Measurements from ENCODE around the gene MYL11. TPM values are rescaled to one million over a fixed set of nuclear protein-coding genes. Genes with fewer than 3 reads are reported as not detected.

The MYL11 gene
- polyA plus RNA-seq, 1 donor from 2014 or later, result not detected

DNA sequence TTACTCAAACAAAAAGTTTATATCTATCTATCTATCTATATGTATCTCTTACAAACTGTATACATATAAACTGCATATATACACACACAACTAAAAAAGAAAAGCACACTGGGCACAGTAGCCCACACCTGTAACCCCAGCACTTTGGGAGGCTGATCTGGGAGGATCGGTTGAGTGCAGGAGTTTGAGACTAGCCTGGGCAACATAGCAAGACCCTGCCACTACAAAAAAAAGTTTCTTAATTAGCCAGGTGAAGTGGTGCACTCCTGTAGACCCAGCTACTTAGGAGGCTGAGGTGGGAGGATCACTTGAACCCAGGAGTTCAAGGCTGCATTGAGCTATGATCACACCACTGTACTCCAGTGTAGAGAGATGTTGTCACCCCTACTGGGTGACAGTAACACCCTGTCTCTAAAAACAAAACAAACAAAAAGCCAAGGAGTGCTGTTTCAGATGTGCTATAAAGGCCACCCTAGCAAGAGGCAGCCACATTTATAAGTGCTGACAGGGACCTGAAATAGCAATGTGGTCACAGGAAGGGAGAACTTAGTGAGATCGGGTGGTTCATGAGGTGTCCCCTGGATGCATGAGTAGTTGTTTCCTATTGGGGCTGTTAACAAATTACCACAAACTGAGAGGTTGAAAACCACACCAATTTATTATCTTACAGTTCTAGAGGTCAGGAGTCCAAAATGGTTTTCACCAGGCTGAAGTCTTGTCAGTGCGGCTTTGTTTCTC, 24.3 kb upstream of the MYL11 start:
- Histone ChIP-seq H3K27me3 (ENCODE audit: insufficient read depth, low read depth, low read length) (no peaks in the 10 kb centered on the region), H3K4me3 (ENCODE audit: low read length) (no peak overlapping the region), H3K36me3 (ENCODE audit: insufficient read depth, low read length) (no peaks in the 10 kb centered on the region), H3K9ac (ENCODE audit: low read length) (no peak overlapping the region), H3K27ac (ENCODE audit: low read length) (no peak overlapping the region), H3K9me2 (ENCODE audit: insufficient read depth, low read length) (no peaks in the 10 kb centered on the region), H3F3A (ENCODE audit: insufficient read depth, low read length, poor library complexity, severe bottlenecking) (no peaks in the 10 kb centered on the region), H3K9me3 (ENCODE audit: low read length) (no peaks in the 10 kb centered on the region), H2AFZ (ENCODE audit: low read depth, low read length) (no peak overlapping the region), H4K20me1 (ENCODE audit: insufficient read depth) (no peaks in the 10 kb centered on the region), H3K79me2 (replicated peaks; ENCODE audit: insufficient read depth, low read length) (peaks cover 17% of the 10 kb centered on the region), H3K4me2 (ENCODE audit: low read length) (no peak overlapping the region)
- TF ChIP-seq POLR2AphosphoS5 (IDR thresholded peaks at IDR 0.05) (no peak), EZH2 (IDR thresholded peaks at IDR 0.05; ENCODE audit: borderline replicate concordance, insufficient read depth, low read length, poor library complexity, severe bottlenecking) (no peak), EP300 (conservative IDR thresholded peaks at IDR 0.05; ENCODE audit: poor library complexity, severe bottlenecking) (no peak), TAF1 (IDR thresholded peaks at IDR 0.05; ENCODE audit: low read depth) (no peak), RAD21 (conservative IDR thresholded peaks at IDR 0.05) (no peak), SMC3 (conservative IDR thresholded peaks at IDR 0.05; ENCODE audit: poor library complexity) (no peak), MXI1 (conservative IDR thresholded peaks at IDR 0.05; ENCODE audit: poor library complexity, severe bottlenecking) (no peak)
- TF ChIP-seq, protein P1, sequence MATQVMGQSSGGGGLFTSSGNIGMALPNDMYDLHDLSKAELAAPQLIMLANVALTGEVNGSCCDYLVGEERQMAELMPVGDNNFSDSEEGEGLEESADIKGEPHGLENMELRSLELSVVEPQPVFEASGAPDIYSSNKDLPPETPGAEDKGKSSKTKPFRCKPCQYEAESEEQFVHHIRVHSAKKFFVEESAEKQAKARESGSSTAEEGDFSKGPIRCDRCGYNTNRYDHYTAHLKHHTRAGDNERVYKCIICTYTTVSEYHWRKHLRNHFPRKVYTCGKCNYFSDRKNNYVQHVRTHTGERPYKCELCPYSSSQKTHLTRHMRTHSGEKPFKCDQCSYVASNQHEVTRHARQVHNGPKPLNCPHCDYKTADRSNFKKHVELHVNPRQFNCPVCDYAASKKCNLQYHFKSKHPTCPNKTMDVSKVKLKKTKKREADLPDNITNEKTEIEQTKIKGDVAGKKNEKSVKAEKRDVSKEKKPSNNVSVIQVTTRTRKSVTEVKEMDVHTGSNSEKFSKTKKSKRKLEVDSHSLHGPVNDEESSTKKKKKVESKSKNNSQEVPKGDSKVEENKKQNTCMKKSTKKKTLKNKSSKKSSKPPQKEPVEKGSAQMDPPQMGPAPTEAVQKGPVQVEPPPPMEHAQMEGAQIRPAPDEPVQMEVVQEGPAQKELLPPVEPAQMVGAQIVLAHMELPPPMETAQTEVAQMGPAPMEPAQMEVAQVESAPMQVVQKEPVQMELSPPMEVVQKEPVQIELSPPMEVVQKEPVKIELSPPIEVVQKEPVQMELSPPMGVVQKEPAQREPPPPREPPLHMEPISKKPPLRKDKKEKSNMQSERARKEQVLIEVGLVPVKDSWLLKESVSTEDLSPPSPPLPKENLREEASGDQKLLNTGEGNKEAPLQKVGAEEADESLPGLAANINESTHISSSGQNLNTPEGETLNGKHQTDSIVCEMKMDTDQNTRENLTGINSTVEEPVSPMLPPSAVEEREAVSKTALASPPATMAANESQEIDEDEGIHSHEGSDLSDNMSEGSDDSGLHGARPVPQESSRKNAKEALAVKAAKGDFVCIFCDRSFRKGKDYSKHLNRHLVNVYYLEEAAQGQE (IDR thresholded peaks at IDR 0.05; ENCODE audit: borderline replicate concordance), result no peak
- TF ChIP-seq, protein P2, sequence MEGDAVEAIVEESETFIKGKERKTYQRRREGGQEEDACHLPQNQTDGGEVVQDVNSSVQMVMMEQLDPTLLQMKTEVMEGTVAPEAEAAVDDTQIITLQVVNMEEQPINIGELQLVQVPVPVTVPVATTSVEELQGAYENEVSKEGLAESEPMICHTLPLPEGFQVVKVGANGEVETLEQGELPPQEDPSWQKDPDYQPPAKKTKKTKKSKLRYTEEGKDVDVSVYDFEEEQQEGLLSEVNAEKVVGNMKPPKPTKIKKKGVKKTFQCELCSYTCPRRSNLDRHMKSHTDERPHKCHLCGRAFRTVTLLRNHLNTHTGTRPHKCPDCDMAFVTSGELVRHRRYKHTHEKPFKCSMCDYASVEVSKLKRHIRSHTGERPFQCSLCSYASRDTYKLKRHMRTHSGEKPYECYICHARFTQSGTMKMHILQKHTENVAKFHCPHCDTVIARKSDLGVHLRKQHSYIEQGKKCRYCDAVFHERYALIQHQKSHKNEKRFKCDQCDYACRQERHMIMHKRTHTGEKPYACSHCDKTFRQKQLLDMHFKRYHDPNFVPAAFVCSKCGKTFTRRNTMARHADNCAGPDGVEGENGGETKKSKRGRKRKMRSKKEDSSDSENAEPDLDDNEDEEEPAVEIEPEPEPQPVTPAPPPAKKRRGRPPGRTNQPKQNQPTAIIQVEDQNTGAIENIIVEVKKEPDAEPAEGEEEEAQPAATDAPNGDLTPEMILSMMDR (IDR thresholded peaks at IDR 0.05; ENCODE audit: poor library complexity, severe bottlenecking), result no peak

DNA sequence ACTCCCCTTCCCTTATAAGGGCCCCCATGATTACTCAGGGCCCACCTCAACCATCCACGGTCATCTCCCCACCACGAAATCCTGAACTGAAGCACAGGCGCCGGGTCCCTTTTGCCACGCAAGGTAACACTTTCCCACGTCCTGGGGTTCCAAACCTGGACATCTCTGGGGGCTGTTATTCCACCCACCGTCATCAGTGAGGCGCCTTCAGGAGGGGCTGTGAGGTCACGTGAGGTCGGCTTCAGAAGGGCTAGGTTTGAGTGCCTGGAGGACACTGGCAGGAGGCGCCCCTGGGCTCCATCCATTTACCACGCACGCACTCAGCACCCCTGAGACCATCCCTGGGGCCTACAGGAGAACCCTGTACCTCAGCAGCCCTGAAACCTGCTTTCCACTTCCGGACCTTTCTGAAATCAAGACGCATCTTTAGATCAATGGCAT, 23.6 kb upstream of the MYL11 start:
- no peaks in the 10 kb centered on the region for H3K9me3 ChIP-seq (ENCODE audit: low read length)
- H4K20me1 ChIP-seq (ENCODE audit: insufficient read depth), result no peaks in the 10 kb centered on the region
- no peak overlapping the region for H2AFZ ChIP-seq (ENCODE audit: low read depth, low read length)
- peaks cover 17% of the 10 kb centered on the region for H3K79me2 ChIP-seq (replicated peaks; ENCODE audit: insufficient read depth, low read length)
- H3K9ac ChIP-seq (ENCODE audit: low read length), result no peak overlapping the region
- TF ChIP-seq, protein P2 (IDR thresholded peaks at IDR 0.05; ENCODE audit: poor library complexity, severe bottlenecking), result no peak
- TF ChIP-seq EZH2 (IDR thresholded peaks at IDR 0.05; ENCODE audit: borderline replicate concordance, insufficient read depth, low read length, poor library complexity, severe bottlenecking), result no peak
- TF ChIP-seq, protein P1 (IDR thresholded peaks at IDR 0.05; ENCODE audit: borderline replicate concordance), result no peak
- no peak for TF ChIP-seq POLR2AphosphoS5 (IDR thresholded peaks at IDR 0.05)
- TF ChIP-seq SMC3 (conservative IDR thresholded peaks at IDR 0.05; ENCODE audit: poor library complexity), result no peak
- TF ChIP-seq RAD21 (conservative IDR thresholded peaks at IDR 0.05), result no peak
- TF ChIP-seq TAF1 (IDR thresholded peaks at IDR 0.05; ENCODE audit: low read depth), result no peak
- TF ChIP-seq MXI1 (conservative IDR thresholded peaks at IDR 0.05; ENCODE audit: poor library complexity, severe bottlenecking), result no peak
- no peak for TF ChIP-seq EP300 (conservative IDR thresholded peaks at IDR 0.05; ENCODE audit: poor library complexity, severe bottlenecking)
- H3K27me3 ChIP-seq (ENCODE audit: insufficient read depth, low read depth, low read length), result no peaks in the 10 kb centered on the region
- H3K9me2 ChIP-seq (ENCODE audit: insufficient read depth, low read length), result no peaks in the 10 kb centered on the region
- H3K4me3 ChIP-seq (ENCODE audit: low read length), result no peak overlapping the region
- no peaks in the 10 kb centered on the region for H3K36me3 ChIP-seq (ENCODE audit: insufficient read depth, low read length)
- no peaks in the 10 kb centered on the region for H3F3A ChIP-seq (ENCODE audit: insufficient read depth, low read length, poor library complexity, severe bottlenecking)
- no peak overlapping the region for H3K27ac ChIP-seq (ENCODE audit: low read length)
- no peak overlapping the region for H3K4me2 ChIP-seq (ENCODE audit: low read length)
